GM18867 (cell line): ENCODE results near the gene PHOSPHO1.
A peak's percentile ranks its signal among the peaks of the same experiment; 100 is the strongest.

Experiments used
- ATAC-seq: cut with Tn5 transposase; IDR thresholded peaks from one replicate; pipeline ENCODE4 v1.9.1; 2021; ENCODE audit warnings: mild to moderate bottlenecking, moderate library complexity; ENCODE audit not compliant: unreplicated experiment

The PHOSPHO1 gene

GRCh38 chr17:49218941-49219913 is 11.4 kb downstream of the PHOSPHO1 start:
- ATAC-seq, result no peak

- peak; percentile 47 for ATAC-seq
Observed at GRCh38 chr17:49217651-49218413, 12.8 kb downstream of the PHOSPHO1 start.

- no peak for ATAC-seq
Observed at GRCh38 chr17:49216953-49217650, 13.5 kb downstream of the PHOSPHO1 start.

GRCh38 chr17:49216482-49216881 is 14.1 kb downstream of the PHOSPHO1 start:
- no peak for ATAC-seq

GRCh38 chr17:49214676-49215360 is 15.8 kb downstream of the PHOSPHO1 start:
- ATAC-seq, result no peak

- no peak for ATAC-seq
Observed at GRCh38 chr17:49213847-49214246, 16.7 kb downstream of the PHOSPHO1 start.

- no peak for ATAC-seq
Observed at GRCh38 chr17:49213399-49213798, 17.2 kb downstream of the PHOSPHO1 start.

GRCh38 chr17:49210158-49211029 is 20.2 kb downstream of the PHOSPHO1 start, which contains the start of the genes ABI3 and GNGT2:
Gene ABI3, plus strand, starts transcription at chr17:49210707. Its CDS starts 18 bp downstream, at chr17:49210725.
Gene GNGT2, minus strand, starts transcription at chr17:49210574. Its CDS starts 3,152 bp downstream, at chr17:49207422.
- ATAC-seq, result peak; percentile 82

GRCh38 chr17:49209061-49209571 is 21.5 kb downstream of the PHOSPHO1 start:
- no peak for ATAC-seq

GRCh38 chr17:49204516-49204915 is 26.1 kb downstream of the PHOSPHO1 start:
- ATAC-seq, result no peak

- ATAC-seq, result no peak
Observed at GRCh38 chr17:49203796-49204195, 26.8 kb downstream of the PHOSPHO1 start.

- ATAC-seq, result no peak
Observed at GRCh38 chr17:49201481-49201927, 29.1 kb downstream of the PHOSPHO1 start.

GRCh38 chr17:49200423-49201083 is 30.0 kb downstream of the PHOSPHO1 start:
- no peak for ATAC-seq

- ATAC-seq, result no peak
Observed at GRCh38 chr17:49198211-49198610, 32.4 kb downstream of the PHOSPHO1 start.

GRCh38 chr17:49197346-49197998 is 33.1 kb downstream of the PHOSPHO1 start:
- no peak for ATAC-seq

- ATAC-seq, result no peak
Observed at GRCh38 chr17:49196520-49196919, 34.1 kb downstream of the PHOSPHO1 start.

GRCh38 chr17:49195751-49196150 is 34.8 kb downstream of the PHOSPHO1 start:
- ATAC-seq, result no peak

GRCh38 chr17:49194297-49194607 is 36.3 kb downstream of the PHOSPHO1 start:
- ATAC-seq, result no peak
